ENCODE results near the gene LCORL.

Gene LCORL

DNA sequence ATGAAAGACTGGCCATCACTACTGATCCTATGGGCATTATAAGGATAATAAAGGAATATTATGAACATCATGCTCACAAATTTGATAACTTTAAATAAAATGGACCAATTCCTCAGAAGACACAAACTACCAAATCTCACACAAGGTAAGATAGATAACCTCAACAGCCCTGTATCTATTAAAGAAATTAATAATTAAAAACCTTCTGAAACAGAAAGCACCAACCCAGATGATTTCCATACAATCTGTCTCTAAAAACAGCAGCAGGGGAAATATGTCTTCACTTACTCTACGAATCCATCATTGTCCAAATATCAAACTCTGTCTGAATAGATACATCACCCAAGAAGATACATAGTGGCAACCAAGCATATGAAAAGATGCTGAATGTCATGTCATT lies 55.2 kb downstream of the LCORL start:
- no peak overlapping the region for H3K27ac ChIP-seq (ENCODE audit: insufficient read depth in 1 of 2, low read depth in 1 of 2, low read length in 2 of 2, poor library complexity in 1 of 2, severe bottlenecking in 2 of 2)
- ChIA-PET CTCF (interaction anchor here (1.0 kb wide), 1 partner anchor 18 kb away, joined by 3 read pairs; no protein-coding TSS in a partner anchor), POLR2A (no interaction called here)
- H3K4me1 ChIP-seq (ENCODE audit: control extremely low read depth in 1 of 4, control insufficient read depth in 4 of 4, insufficient read depth in 4 of 4, low read length in 3 of 4): no peaks in the 10 kb centered on the region
- peaks cover 0 to 6% (median 5%) of the 10 kb centered on the region in 4 experiments for H3K36me3 ChIP-seq (ENCODE audit: control insufficient read depth in 4 of 4, insufficient read depth in 4 of 4, low read length in 3 of 4)
- no peak overlapping the region for H3K4me3 ChIP-seq (ENCODE audit: control insufficient read depth in 1 of 7, extremely low read depth in 1 of 7, insufficient read depth in 4 of 7, low read depth in 2 of 7, low read length in 6 of 7)
- no peak for DNase-seq
- H3K27me3 ChIP-seq (replicated peaks in 2 of 5; ENCODE audit: control insufficient read depth in 4 of 5, insufficient read depth in 5 of 5, low read length in 4 of 5): no peaks in the 10 kb centered on the region
- WGBS (ENCODE audit: insufficient coverage): no CpG with 5 or more reads among the region's 1 CpG
- H3K9me3 ChIP-seq (ENCODE audit: control extremely low read depth in 1 of 5, control insufficient read depth in 4 of 5, insufficient read depth in 2 of 5, low read depth in 1 of 5, low read length in 4 of 5): no peaks in the 10 kb centered on the region

DNA sequence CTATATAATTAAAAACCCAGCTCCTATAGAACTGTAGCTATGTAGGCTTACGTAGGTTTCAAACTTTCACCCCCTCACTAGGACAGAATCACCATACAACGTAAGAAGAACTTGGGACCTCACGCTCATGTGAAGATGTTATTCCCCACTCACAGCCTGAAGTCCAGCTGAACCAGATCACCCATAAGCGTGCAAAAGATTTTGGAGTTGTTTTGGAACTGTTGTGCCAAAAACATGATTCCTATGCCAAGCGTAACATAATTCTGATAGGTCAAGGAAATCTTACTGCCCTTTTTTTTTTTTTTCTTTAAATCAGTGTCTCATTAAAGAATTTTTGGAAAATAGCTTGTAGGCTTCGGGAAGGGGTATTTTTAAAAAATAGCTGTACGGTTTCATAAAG lies 57.0 kb downstream of the LCORL start:
- Histone ChIP-seq H3K4me3 (ENCODE audit: control insufficient read depth in 1 of 7, extremely low read depth in 1 of 7, insufficient read depth in 4 of 7, low read depth in 2 of 7, low read length in 6 of 7) (no peak overlapping the region), H3K27me3 (replicated peaks in 2 of 5; ENCODE audit: control insufficient read depth in 4 of 5, insufficient read depth in 5 of 5, low read length in 4 of 5) (no peaks in the 10 kb centered on the region), H3K36me3 (ENCODE audit: control insufficient read depth in 4 of 4, insufficient read depth in 4 of 4, low read length in 3 of 4) (peaks cover 0 to 8% (median 2%) of the 10 kb centered on the region in 4 experiments), H3K9me3 (ENCODE audit: control extremely low read depth in 1 of 5, control insufficient read depth in 4 of 5, insufficient read depth in 2 of 5, low read depth in 1 of 5, low read length in 4 of 5) (no peaks in the 10 kb centered on the region), H3K4me1 (ENCODE audit: control extremely low read depth in 1 of 4, control insufficient read depth in 4 of 4, insufficient read depth in 4 of 4, low read length in 3 of 4) (no peaks in the 10 kb centered on the region), H3K27ac (ENCODE audit: insufficient read depth in 1 of 2, low read depth in 1 of 2, low read length in 2 of 2, poor library complexity in 1 of 2, severe bottlenecking in 2 of 2) (no peak overlapping the region)
- ChIA-PET CTCF (no interaction called here), POLR2A (no interaction called here)
- no peak for DNase-seq
- WGBS (ENCODE audit: insufficient coverage): 83% methylated on average over 2 of the region's 7 CpGs

GRCh38 chr4:17962171-17962570 lies 59.4 kb downstream of the LCORL start:
- Histone ChIP-seq H3K9me3 (ENCODE audit: control extremely low read depth in 1 of 5, control insufficient read depth in 4 of 5, insufficient read depth in 2 of 5, low read depth in 1 of 5, low read length in 4 of 5) (no peaks in the 10 kb centered on the region), H3K4me3 (ENCODE audit: control insufficient read depth in 1 of 7, extremely low read depth in 1 of 7, insufficient read depth in 4 of 7, low read depth in 2 of 7, low read length in 6 of 7) (no peak overlapping the region), H3K36me3 (ENCODE audit: control insufficient read depth in 4 of 4, insufficient read depth in 4 of 4, low read length in 3 of 4) (peaks cover 0 to 22% (median 6%) of the 10 kb centered on the region in 4 experiments), H3K4me1 (ENCODE audit: control extremely low read depth in 1 of 4, control insufficient read depth in 4 of 4, insufficient read depth in 4 of 4, low read length in 3 of 4) (no peaks in the 10 kb centered on the region), H3K27me3 (replicated peaks in 2 of 5; ENCODE audit: control insufficient read depth in 4 of 5, insufficient read depth in 5 of 5, low read length in 4 of 5) (no peaks in the 10 kb centered on the region), H3K27ac (ENCODE audit: insufficient read depth in 1 of 2, low read depth in 1 of 2, low read length in 2 of 2, poor library complexity in 1 of 2, severe bottlenecking in 2 of 2) (no peak overlapping the region)
- WGBS (ENCODE audit: insufficient coverage): 100% methylated on average over 1 of the region's 2 CpGs
- ChIA-PET POLR2A (no interaction called here), CTCF (no interaction called here)
- no peak for DNase-seq

DNA sequence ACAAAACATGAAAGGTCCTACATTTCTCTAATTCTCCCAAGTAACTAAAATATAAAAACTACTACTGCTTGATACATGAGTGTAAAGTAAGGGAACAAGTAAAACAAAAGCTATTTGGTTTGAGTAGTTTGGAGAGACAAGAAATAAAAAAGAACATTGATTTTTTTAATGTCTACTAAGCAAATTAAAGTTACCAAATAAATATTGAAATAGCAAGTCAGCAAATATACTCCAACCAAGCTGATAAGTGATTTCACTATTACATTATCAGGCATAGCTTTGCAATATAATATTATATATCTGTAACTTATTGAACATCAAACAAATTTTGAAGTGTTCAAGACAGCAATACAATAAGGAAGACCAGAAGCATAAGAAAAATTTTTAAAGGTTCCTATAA lies 60.3 kb downstream of the LCORL start:
- CTCF ChIA-PET: no interaction called here
- H3K4me1 ChIP-seq (ENCODE audit: control extremely low read depth in 1 of 4, control insufficient read depth in 4 of 4, insufficient read depth in 4 of 4, low read length in 3 of 4): no peaks in the 10 kb centered on the region
- no peak overlapping the region for H3K4me3 ChIP-seq (ENCODE audit: control insufficient read depth in 1 of 7, extremely low read depth in 1 of 7, insufficient read depth in 4 of 7, low read depth in 2 of 7, low read length in 6 of 7)
- H3K9me3 ChIP-seq (ENCODE audit: control extremely low read depth in 1 of 5, control insufficient read depth in 4 of 5, insufficient read depth in 2 of 5, low read depth in 1 of 5, low read length in 4 of 5): peaks cover 0 to 2% (median 0%) of the 10 kb centered on the region in 5 experiments
- DNase-seq: no peak
- H3K36me3 ChIP-seq (ENCODE audit: control insufficient read depth in 4 of 4, insufficient read depth in 4 of 4, low read length in 3 of 4): peaks cover 0 to 29% (median 11%) of the 10 kb centered on the region in 4 experiments
- POLR2A ChIA-PET: no interaction called here
- no peak overlapping the region for H3K27ac ChIP-seq (ENCODE audit: insufficient read depth in 1 of 2, low read depth in 1 of 2, low read length in 2 of 2, poor library complexity in 1 of 2, severe bottlenecking in 2 of 2)
- H3K27me3 ChIP-seq (replicated peaks in 2 of 5; ENCODE audit: control insufficient read depth in 4 of 5, insufficient read depth in 5 of 5, low read length in 4 of 5): no peaks in the 10 kb centered on the region

- Histone ChIP-seq H3K27ac (ENCODE audit: insufficient read depth in 1 of 2, low read depth in 1 of 2, low read length in 2 of 2, poor library complexity in 1 of 2, severe bottlenecking in 2 of 2) (no peak overlapping the region), H3K4me3 (ENCODE audit: control insufficient read depth in 1 of 7, extremely low read depth in 1 of 7, insufficient read depth in 4 of 7, low read depth in 2 of 7, low read length in 6 of 7) (no peak overlapping the region), H3K27me3 (replicated peaks in 2 of 5; ENCODE audit: control insufficient read depth in 4 of 5, insufficient read depth in 5 of 5, low read length in 4 of 5) (no peaks in the 10 kb centered on the region), H3K4me1 (ENCODE audit: control extremely low read depth in 1 of 4, control insufficient read depth in 4 of 4, insufficient read depth in 4 of 4, low read length in 3 of 4) (no peaks in the 10 kb centered on the region), H3K36me3 (ENCODE audit: control insufficient read depth in 4 of 4, insufficient read depth in 4 of 4, low read length in 3 of 4) (peaks cover 4 to 43% (median 18%) of the 10 kb centered on the region in 4 experiments), H3K9me3 (ENCODE audit: control extremely low read depth in 1 of 5, control insufficient read depth in 4 of 5, insufficient read depth in 2 of 5, low read depth in 1 of 5, low read length in 4 of 5) (peaks cover 0 to 5% (median 0%) of the 10 kb centered on the region in 5 experiments)
- no peak for DNase-seq
- ChIA-PET POLR2A (no interaction called here), CTCF (no interaction called here)
- WGBS (ENCODE audit: insufficient coverage): no CpG with 5 or more reads among the region's 3 CpGs
Observed at GRCh38 chr4:17958181-17958580, 63.4 kb downstream of the LCORL start.

- Histone ChIP-seq H3K9me3 (ENCODE audit: control extremely low read depth in 1 of 5, control insufficient read depth in 4 of 5, insufficient read depth in 2 of 5, low read depth in 1 of 5, low read length in 4 of 5) (peaks cover 0 to 5% (median 0%) of the 10 kb centered on the region in 5 experiments), H3K27me3 (replicated peaks in 2 of 5; ENCODE audit: control insufficient read depth in 4 of 5, insufficient read depth in 5 of 5, low read length in 4 of 5) (no peaks in the 10 kb centered on the region), H3K4me3 (ENCODE audit: control insufficient read depth in 1 of 7, extremely low read depth in 1 of 7, insufficient read depth in 4 of 7, low read depth in 2 of 7, low read length in 6 of 7) (no peak overlapping the region), H3K36me3 (ENCODE audit: control insufficient read depth in 4 of 4, insufficient read depth in 4 of 4, low read length in 3 of 4) (peaks cover 4 to 47% (median 21%) of the 10 kb centered on the region in 4 experiments), H3K27ac (ENCODE audit: insufficient read depth in 1 of 2, low read depth in 1 of 2, low read length in 2 of 2, poor library complexity in 1 of 2, severe bottlenecking in 2 of 2) (no peak overlapping the region), H3K4me1 (ENCODE audit: control extremely low read depth in 1 of 4, control insufficient read depth in 4 of 4, insufficient read depth in 4 of 4, low read length in 3 of 4) (no peaks in the 10 kb centered on the region)
- CTCF ChIA-PET: no interaction called here
- POLR2A ChIA-PET: no interaction called here
- no peak for DNase-seq
- WGBS (ENCODE audit: insufficient coverage): no CpG with 5 or more reads among the region's 1 CpG
Observed at GRCh38 chr4:17957688-17958087, 63.9 kb downstream of the LCORL start.

DNA sequence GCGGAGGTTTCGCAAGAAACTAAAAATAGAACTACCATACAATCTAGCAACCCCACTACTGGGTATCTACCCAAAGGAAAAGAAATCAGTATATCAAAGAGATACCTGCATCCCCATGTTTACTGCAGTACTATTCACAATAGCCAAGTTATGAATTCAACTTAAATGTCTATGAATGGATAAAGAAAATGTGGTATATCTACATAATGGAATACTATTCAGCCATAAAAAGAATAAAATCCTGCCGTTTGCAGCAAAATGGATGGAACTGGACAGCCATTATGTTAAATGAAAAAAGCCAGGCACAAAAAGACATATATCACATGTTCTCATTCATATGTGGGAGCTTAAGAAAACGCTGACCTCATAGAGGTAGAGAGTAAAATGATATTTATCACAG lies 65.3 kb downstream of the LCORL start:
- no peak for DNase-seq
- Histone ChIP-seq H3K4me3 (ENCODE audit: control insufficient read depth in 1 of 7, extremely low read depth in 1 of 7, insufficient read depth in 4 of 7, low read depth in 2 of 7, low read length in 6 of 7) (no peak overlapping the region), H3K9me3 (ENCODE audit: control extremely low read depth in 1 of 5, control insufficient read depth in 4 of 5, insufficient read depth in 2 of 5, low read depth in 1 of 5, low read length in 4 of 5) (peaks cover 0 to 5% (median 0%) of the 10 kb centered on the region in 5 experiments), H3K36me3 (ENCODE audit: control insufficient read depth in 4 of 4, insufficient read depth in 4 of 4, low read length in 3 of 4) (peaks cover 4 to 44% (median 22%) of the 10 kb centered on the region in 4 experiments), H3K27ac (ENCODE audit: insufficient read depth in 1 of 2, low read depth in 1 of 2, low read length in 2 of 2, poor library complexity in 1 of 2, severe bottlenecking in 2 of 2) (no peak overlapping the region), H3K4me1 (ENCODE audit: control extremely low read depth in 1 of 4, control insufficient read depth in 4 of 4, insufficient read depth in 4 of 4, low read length in 3 of 4) (no peaks in the 10 kb centered on the region), H3K27me3 (replicated peaks in 2 of 5; ENCODE audit: control insufficient read depth in 4 of 5, insufficient read depth in 5 of 5, low read length in 4 of 5) (no peaks in the 10 kb centered on the region)
- CTCF ChIA-PET: no interaction called here
- WGBS (ENCODE audit: insufficient coverage): 100% methylated on average over 1 of the region's 4 CpGs
- POLR2A ChIA-PET: no interaction called here
